NCI-H2081 treated with DMSO at 0.1 percent for 48 hours (cell line): ENCODE results near the gene SPZ1.
"Not testable (repeated sequence)": the region's sequence is repeated elsewhere in the genome, so short reads cannot be mapped to it uniquely, and the experiment has no call there.

Experiments
- DNase-seq: peaks from one replicate; lab custom pipeline; 2025; lab: John Stamatoyannopoulos, UW

Gene SPZ1

DNA sequence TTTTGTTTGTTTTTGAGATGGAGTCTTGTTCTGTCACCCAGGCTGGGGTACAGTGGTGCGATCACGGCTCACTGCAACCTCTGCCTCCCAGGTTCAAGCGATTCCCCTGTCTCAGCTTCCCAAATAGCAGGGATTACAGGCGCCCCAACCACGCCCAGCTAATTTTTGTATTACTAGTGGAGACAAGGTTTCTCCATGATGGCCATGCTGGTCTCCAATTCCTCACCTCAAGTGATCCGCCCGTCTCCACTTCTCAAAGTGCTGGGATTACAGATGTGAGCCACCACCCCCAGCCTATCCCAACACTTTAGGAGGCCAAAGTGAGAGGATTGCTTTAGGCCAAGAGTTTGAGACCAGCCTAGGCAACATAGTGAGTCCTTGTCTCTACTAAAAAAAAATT, 19.3 kb downstream of the SPZ1 start:
- DNase-seq = no peak

DNA sequence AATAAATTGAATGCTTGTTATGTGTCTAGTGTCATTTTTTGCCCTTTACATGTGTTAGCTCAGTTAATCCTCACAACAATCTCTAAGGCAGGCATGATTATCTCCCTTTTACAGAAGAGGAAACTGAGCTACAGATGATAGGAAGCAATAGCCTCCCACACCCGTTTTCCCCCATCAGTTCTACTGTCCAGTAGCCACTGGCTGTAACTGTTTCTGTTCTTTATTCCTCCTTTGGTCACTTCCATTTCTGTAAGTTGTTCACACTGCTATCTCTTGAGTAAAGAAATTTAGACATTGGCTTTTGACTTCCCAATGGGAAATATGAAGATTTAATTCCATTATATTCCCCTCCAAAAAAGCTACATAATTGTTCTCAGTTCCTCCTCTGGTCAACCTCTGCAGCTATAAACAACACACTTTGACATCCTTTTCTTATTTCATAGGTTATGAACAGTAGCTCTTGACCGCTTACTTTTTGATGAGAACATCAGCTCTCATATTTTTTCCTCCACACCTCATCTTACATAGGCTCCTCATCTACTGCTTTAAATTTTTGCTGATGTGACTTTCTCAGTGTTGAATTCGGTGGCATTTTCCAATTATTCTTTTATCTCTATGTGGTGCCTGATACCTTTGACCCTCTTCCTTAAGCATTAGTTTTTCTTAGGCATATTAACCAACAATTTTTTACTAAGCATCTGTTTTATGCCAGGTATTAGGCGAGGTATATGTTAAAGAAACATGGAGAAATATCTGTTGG, 21.4 kb downstream of the SPZ1 start:
- DNase-seq = no peak

- DNase-seq = no peak
These were observed 23.3 kb downstream of the SPZ1 start for GRCh38 chr5:80343067-80343466.

DNA sequence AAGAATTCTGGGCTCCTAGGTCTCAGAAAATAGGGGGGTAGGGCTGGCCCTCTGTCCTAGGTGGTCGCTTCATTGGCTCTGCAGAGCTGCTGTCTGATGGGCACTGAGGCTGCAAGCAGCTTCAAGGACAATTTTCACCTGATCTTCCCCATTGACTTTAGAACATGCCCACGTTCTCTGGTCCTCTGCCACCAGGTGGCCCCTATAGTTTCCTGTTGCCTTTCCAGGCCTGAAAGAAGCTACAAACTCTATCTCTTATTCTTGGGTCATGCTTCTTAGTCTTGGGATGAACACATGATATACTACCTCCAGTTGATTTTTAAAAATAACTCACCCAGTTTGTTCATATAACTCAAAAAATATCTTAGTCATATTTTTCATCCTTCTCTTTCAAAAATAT, 26.3 kb downstream of the SPZ1 start:
- no peak for DNase-seq

- no peak for DNase-seq
These were observed 28.4 kb downstream of the SPZ1 start for GRCh38 chr5:80348171-80348570.

GRCh38 chr5:80351019-80351418, 31.2 kb downstream of the SPZ1 start:
- DNase-seq = not testable (repeated sequence)

DNA sequence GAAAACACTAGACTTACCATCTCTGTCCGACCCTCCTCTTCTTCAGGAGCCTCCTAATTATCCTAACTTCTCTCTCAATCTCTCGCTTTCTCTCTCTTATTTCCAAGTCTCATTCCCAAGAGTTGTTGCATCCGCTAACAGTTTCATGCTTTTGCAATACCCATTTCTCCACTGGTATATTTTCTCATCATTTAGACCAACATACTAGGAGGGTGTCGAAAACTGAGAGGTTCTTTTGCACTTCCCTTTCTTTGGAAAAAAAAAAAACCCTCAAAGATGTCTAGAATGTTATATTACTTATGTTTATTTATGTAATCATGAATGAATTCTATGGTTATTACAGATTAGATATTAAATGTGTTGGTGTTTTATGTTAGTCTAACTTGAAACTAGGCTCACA, 35.9 kb downstream of the SPZ1 start:
- DNase-seq = no peak

GRCh38 chr5:80357671-80358070, 37.9 kb downstream of the SPZ1 start:
- DNase-seq = no peak

- DNase-seq = no peak
These were observed 41.2 kb downstream of the SPZ1 start for GRCh38 chr5:80360914-80361444.

DNA sequence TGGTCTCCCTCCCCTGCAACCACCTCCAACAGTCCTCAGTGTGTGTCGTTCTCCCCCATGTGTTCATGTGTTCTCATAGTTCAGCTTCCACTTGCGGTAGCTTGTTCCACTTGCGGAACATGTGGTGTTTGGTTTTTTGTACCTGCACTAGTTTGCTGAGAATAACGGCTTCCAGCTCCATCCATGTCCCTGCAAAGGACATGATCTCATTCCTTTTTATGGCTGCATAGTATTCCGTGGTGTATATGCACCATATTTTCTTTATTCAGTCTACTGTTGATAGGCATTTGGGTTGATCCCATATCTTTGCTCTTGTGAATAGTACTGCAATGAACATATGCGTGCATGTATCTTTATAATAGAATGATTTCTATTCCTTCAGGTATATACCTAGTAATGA, 45.1 kb downstream of the SPZ1 start:
- DNase-seq = no peak

DNA sequence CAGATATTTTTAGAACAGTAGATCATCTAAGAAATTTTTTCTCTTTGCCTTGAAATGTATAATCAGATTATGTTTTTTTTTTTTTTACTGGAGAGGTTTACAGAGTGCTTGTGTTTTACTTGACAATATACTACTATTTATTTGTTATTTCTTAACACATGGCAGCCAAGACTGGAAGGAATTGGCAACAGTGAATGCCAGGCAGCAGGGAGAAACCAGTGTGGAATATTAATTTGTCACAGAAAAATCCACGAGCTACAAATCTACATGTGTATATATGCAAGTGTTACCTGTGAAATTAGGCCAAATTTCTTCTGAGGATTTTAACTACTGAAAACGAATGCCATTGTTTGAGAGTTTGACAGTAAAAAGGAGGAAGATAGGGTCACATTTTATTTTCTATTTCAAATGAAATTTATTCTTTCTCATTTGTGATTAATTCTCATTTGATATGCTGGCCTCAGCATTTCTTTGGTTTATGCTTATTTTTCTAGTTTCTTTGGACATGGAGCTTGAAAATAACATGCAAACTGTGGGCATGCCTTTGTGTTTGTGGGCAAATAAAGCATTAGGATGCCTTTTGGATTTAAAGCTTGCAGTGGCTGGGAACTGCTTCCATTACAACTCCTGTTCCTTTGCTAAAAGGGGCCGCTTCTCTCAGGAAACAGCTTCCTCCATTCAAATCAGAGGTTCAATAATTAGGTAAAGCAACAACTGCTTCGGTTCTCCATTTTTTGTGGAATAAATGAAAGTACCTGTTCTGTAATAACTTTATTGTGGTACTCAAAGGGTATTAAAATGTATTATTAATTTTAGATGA, 49.1 kb downstream of the SPZ1 start:
- no peak for DNase-seq

DNA sequence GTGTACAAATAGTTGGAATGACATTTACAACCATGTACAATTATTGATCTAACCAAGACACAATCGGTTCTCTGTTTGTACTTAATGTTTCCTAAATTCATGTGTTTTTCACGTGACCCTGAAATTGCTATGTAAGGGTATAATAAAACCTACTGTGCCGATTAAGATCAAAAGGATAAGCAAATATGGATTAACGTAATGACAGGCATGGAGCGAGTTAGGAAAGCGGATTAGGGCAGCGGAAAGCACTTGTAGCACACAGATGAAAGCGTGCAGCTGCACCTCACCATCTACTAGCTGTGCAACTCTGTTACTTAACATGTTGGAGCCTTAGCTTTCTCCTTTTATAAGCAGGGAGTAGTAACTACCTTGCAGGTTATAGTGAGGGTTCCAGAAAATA, 49.7 kb downstream of the SPZ1 start:
- DNase-seq = peak; percentile 76

DNA sequence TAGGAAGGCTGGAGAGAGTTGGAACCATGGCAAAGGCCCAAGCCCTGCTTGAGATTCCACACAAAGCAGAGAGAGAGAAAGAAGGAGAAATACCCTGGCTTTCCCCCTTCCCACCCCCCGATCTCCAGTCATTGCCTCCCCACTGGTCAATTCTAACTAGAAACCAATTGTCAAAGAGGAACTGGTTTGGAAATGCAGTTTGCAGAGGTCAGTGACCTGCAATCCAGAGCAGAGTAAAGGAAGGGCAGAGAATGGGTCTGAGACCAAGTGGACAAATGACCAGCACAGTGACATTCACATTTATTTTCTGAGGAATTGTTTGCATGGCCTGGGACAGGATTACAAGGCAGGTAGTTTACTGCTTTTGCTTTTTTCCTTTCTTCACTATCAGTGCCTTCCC, 50.6 kb downstream of the SPZ1 start:
- DNase-seq = no peak
